NCI-H2107 treated with DMSO at 0.1 percent for 48 hours (cell line): ENCODE data around the gene APBA2.

Experiments
- DNase-seq: peaks from one replicate; lab custom pipeline; 2025; ENCODE audit not compliant: unreplicated experiment; lab: John Stamatoyannopoulos, UW

Gene APBA2

GRCh38 chr15:29113336-29114220 is 227.8 kb downstream of the APBA2 start:
- no peak for DNase-seq

GRCh38 chr15:29114221-29115092 is 228.7 kb downstream of the APBA2 start:
- no peak for DNase-seq

- no peak for DNase-seq
Observed at GRCh38 chr15:29115093-29115991, 229.6 kb downstream of the APBA2 start.

- no peak for DNase-seq
Observed at GRCh38 chr15:29116970-29117700, 231.4 kb downstream of the APBA2 start.

GRCh38 chr15:29117778-29118177 is 232.0 kb downstream of the APBA2 start:
- no peak for DNase-seq

GRCh38 chr15:29119847-29120246 is 234.1 kb downstream of the APBA2 start:
- no peak for DNase-seq

GRCh38 chr15:29120593-29121368 is 235.0 kb downstream of the APBA2 start:
- no peak for DNase-seq

- no peak for DNase-seq
Observed at GRCh38 chr15:29121369-29121656, 235.5 kb downstream of the APBA2 start.

GRCh38 chr15:29121907-29122306 is 236.1 kb downstream of the APBA2 start:
- DNase-seq, result no peak

- DNase-seq, result no peak
Observed at GRCh38 chr15:29122506-29122905, 236.7 kb downstream of the APBA2 start.

- no peak for DNase-seq
Observed at GRCh38 chr15:29123171-29123570, 237.4 kb downstream of the APBA2 start.

GRCh38 chr15:29123991-29124390 is 238.2 kb downstream of the APBA2 start:
- no peak for DNase-seq

GRCh38 chr15:29124581-29125381 is 239.0 kb downstream of the APBA2 start:
- no peak for DNase-seq

GRCh38 chr15:29125382-29126207 is 239.8 kb downstream of the APBA2 start:
- DNase-seq, result no peak

GRCh38 chr15:29126208-29126536 is 240.4 kb downstream of the APBA2 start:
- DNase-seq, result no peak

GRCh38 chr15:29126821-29127461 is 241.2 kb downstream of the APBA2 start:
- DNase-seq, result no peak

GRCh38 chr15:29127506-29128430 is 242.0 kb downstream of the APBA2 start:
- no peak for DNase-seq
